HepG2 (cell line): ENCODE data around the gene NDUFV1. TPM values are rescaled to one million over a fixed set of nuclear protein-coding genes. Genes with fewer than 3 reads are reported as not detected.

Experiments
- CBFB ChIP-seq: sonication (generic); formaldehyde crosslinking; IDR thresholded peaks from 2 replicates; pipeline ENCODE4 v1.4.0; 2020; ENCODE audit warnings: missing genetic modification reagents
- CHD4 ChIP-seq: fragments of 200-600 bp; sonication (generic); IDR thresholded peaks from 2 replicates; pipeline ENCODE4 v1.7.0; 2017; ENCODE audit warnings: mild to moderate bottlenecking, low read length, borderline replicate concordance
- HES4 ChIP-seq: sonication (generic); formaldehyde crosslinking; IDR thresholded peaks from 2 replicates; pipeline ENCODE4 v1.9.0; 2021; ENCODE audit warnings: mild to moderate bottlenecking, missing genetic modification reagents, borderline replicate concordance
- HNRNPL ChIP-seq: fragments of 200-400 bp; formaldehyde crosslinking; IDR thresholded peaks from 2 replicates; pipeline ENCODE4 v1.6.1; 2017; ENCODE audit warnings: mild to moderate bottlenecking, low read depth, low read length
- PHF5A ChIP-seq: IDR thresholded peaks from one replicate; pipeline ENCODE4 v1.6.1; 2018; ENCODE audit warnings: low read depth, missing genetic modification reagents; ENCODE audit not compliant: unreplicated experiment
- SPEN ChIP-seq: sonication (generic); formaldehyde crosslinking; IDR thresholded peaks from 2 replicates; pipeline ENCODE4 v1.5.1; 2020; ENCODE audit warnings: low read depth, mild to moderate bottlenecking, missing genetic modification reagents
- TEAD3 ChIP-seq: optimal IDR thresholded peaks from 2 replicates; pipeline ENCODE3; 2016; ENCODE audit warnings: borderline replicate concordance
- ZFY ChIP-seq: sonication (generic); formaldehyde crosslinking; IDR thresholded peaks from 2 replicates; pipeline ENCODE4 v1.4.0; 2020; ENCODE audit warnings: missing genetic modification reagents
- ZNF256 ChIP-seq: sonication (generic); formaldehyde crosslinking; conservative IDR thresholded peaks from 2 replicates; pipeline ENCODE4 v1.4.0; 2020; ENCODE audit warnings: missing genetic modification reagents
- ZNF276 ChIP-seq: sonication (generic); formaldehyde crosslinking; IDR thresholded peaks from 2 replicates; pipeline ENCODE4 v1.4.0; 2020; ENCODE audit warnings: mild to moderate bottlenecking, low read depth, missing genetic modification reagents
- ZNF468 ChIP-seq: sonication (generic); formaldehyde crosslinking; IDR thresholded peaks from 2 replicates; pipeline ENCODE4 v1.8.0; 2022; ENCODE audit warnings: mild to moderate bottlenecking, moderate library complexity, missing genetic modification reagents
- ZNF564 ChIP-seq: sonication (generic); formaldehyde crosslinking; IDR thresholded peaks from 2 replicates; pipeline ENCODE4 v1.8.1; 2023; ENCODE audit warnings: mild to moderate bottlenecking, missing genetic modification reagents
- ZNF670 ChIP-seq: sonication (generic); formaldehyde crosslinking; IDR thresholded peaks from 2 replicates; pipeline ENCODE4 v1.8.0; 2022; ENCODE audit warnings: mild to moderate bottlenecking, missing genetic modification reagents, borderline replicate concordance
- polyA plus RNA-seq, 8 experiments: library from polyadenylated mRNA; depleted of rRNA in 3 of 8; stranded (reverse) in 7 of 8; unstranded in 1 of 8; fragments of >200 nt; fragmentation: Illumina TruSeq in 4 of 8; extraction: Trizol in 4 of 8; gene quantifications; 2 replicates each; pipeline versions ENCODE4 v1.2.1 to v1.2.3, GENCODE V29; 2011 to 2016; ENCODE audit warnings: low read depth in 4 of 8, missing spikeins in 1 of 8, mixed read lengths in 1 of 8; ENCODE audit not compliant: insufficient read depth in 1 of 8
- total RNA-seq, 5 experiments: library from RNA; depleted of rRNA; stranded (reverse); fragments of >200 nt; fragmentation: Illumina TruSeq; extraction: Trizol; gene quantifications; 2 replicates each; pipeline ENCODE4 v1.2.3, GENCODE V29; 2016; ENCODE audit warnings: low read depth in 1 of 5
- TF ChIP-seq, protein P1 (sequence below): sonication (generic); formaldehyde crosslinking; IDR thresholded peaks from 2 replicates; pipeline ENCODE4 v1.5.1; 2020; ENCODE audit warnings: missing genetic modification reagents, mild to moderate bottlenecking, borderline replicate concordance
- TF ChIP-seq, protein P2 (sequence below): sonication (generic); formaldehyde crosslinking; IDR thresholded peaks from 2 replicates; pipeline ENCODE4 v1.4.0; 2020; ENCODE audit warnings: mild to moderate bottlenecking, missing genetic modification reagents
- TF ChIP-seq, protein P3 (sequence below), 2 experiments: sonication (generic) in 1 of 2; formaldehyde crosslinking in 1 of 2; IDR thresholded peaks; 2 replicates each; pipeline versions ENCODE4 v1.4.0 to v1.6.1; 2018 to 2020; ENCODE audit warnings: missing genetic modification reagents in 2 of 2, borderline replicate concordance in 1 of 2, low read depth in 1 of 2, mild to moderate bottlenecking in 1 of 2, missing biosample characterization in 1 of 2
- TF ChIP-seq, protein P4 (sequence below): IDR thresholded peaks from 2 replicates; pipeline ENCODE4 v1.6.1; 2016; ENCODE audit warnings: missing compliant biosample characterization, missing genetic modification reagents, borderline replicate concordance
- TF ChIP-seq, protein P5 (sequence below): IDR thresholded peaks from 2 replicates; pipeline ENCODE4 v1.6.1; 2016

Gene NDUFV1
- total and polyA plus RNA-seq, 2 of the 13 experiments (the other 11 are each of a cell fraction or from before 2014, with no cell fraction given), result 88.9 to 137 TPM

DNA sequence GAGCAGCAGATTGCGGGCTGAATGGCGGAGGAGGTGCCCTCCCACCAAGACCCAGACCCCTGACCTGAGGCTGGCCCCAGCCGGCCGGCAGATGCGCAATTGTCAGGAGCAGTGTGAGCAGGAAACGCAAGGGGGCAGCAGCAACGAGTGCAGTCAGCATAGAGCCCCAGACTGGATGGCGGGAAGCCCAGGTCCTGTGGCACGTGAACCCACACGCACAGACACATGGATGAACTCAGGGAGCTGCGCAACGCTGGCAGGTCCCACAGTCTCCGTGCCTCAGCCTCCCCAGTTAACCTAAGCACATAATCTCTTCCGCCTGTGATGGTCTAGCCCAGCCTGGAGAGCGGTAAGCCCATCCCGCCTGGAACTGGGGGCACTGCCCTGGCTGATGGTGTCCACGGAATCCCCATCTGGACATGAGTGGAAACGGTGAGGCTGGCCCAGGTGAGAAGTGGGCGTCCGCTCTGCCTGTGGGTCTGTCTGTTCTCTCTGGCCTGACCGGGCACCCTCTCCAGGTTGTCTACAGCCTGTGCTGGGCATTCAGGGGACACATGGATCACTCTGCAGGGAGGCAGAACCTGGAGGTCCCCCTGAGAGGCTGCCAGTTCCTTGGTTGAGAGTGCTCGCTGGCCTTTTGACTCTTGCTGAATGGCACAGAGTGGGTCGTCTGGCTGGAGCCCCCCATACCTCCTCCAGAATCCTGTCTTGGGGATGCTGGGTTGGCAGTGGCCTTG is 33.5 kb downstream of the NDUFV1 start (continued):
- TF ChIP-seq ZNF276, result 0 out of 2 replicates have a peak, but pooled peaks have one; percentile 32
- TF ChIP-seq ZNF468 (CRISPR knock-in tag), result peak; percentile 43; the same call in 1 of the 2 replicates
- TF ChIP-seq, protein P1, sequence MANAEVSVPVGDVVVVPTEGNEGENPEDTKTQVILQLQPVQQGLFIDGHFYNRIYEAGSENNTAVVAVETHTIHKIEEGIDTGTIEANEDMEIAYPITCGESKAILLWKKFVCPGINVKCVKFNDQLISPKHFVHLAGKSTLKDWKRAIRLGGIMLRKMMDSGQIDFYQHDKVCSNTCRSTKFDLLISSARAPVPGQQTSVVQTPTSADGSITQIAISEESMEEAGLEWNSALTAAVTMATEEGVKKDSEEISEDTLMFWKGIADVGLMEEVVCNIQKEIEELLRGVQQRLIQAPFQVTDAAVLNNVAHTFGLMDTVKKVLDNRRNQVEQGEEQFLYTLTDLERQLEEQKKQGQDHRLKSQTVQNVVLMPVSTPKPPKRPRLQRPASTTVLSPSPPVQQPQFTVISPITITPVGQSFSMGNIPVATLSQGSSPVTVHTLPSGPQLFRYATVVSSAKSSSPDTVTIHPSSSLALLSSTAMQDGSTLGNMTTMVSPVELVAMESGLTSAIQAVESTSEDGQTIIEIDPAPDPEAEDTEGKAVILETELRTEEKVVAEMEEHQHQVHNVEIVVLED (CRISPR knock-in tag), result no peak
- TF ChIP-seq, protein P2, sequence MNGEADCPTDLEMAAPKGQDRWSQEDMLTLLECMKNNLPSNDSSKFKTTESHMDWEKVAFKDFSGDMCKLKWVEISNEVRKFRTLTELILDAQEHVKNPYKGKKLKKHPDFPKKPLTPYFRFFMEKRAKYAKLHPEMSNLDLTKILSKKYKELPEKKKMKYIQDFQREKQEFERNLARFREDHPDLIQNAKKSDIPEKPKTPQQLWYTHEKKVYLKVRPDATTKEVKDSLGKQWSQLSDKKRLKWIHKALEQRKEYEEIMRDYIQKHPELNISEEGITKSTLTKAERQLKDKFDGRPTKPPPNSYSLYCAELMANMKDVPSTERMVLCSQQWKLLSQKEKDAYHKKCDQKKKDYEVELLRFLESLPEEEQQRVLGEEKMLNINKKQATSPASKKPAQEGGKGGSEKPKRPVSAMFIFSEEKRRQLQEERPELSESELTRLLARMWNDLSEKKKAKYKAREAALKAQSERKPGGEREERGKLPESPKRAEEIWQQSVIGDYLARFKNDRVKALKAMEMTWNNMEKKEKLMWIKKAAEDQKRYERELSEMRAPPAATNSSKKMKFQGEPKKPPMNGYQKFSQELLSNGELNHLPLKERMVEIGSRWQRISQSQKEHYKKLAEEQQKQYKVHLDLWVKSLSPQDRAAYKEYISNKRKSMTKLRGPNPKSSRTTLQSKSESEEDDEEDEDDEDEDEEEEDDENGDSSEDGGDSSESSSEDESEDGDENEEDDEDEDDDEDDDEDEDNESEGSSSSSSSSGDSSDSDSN (CRISPR knock-in tag), result no peak
- TF ChIP-seq, protein P3, sequence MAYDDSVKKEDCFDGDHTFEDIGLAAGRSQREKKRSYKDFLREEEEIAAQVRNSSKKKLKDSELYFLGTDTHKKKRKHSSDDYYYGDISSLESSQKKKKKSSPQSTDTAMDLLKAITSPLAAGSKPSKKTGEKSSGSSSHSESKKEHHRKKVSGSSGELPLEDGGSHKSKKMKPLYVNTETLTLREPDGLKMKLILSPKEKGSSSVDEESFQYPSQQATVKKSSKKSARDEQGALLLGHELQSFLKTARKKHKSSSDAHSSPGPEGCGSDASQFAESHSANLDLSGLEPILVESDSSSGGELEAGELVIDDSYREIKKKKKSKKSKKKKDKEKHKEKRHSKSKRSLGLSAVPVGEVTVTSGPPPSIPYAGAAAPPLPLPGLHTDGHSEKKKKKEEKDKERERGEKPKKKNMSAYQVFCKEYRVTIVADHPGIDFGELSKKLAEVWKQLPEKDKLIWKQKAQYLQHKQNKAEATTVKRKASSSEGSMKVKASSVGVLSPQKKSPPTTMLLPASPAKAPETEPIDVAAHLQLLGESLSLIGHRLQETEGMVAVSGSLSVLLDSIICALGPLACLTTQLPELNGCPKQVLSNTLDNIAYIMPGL (CRISPR knock-in tag; IDR thresholded peaks at IDR 0.05; ENCODE audit: borderline replicate concordance in 1 of 2, low read depth in 1 of 2), result peak in 1 of 2 experiments; percentile 65; a peak in 1 of 4 replicates
- TF ChIP-seq, protein P4, sequence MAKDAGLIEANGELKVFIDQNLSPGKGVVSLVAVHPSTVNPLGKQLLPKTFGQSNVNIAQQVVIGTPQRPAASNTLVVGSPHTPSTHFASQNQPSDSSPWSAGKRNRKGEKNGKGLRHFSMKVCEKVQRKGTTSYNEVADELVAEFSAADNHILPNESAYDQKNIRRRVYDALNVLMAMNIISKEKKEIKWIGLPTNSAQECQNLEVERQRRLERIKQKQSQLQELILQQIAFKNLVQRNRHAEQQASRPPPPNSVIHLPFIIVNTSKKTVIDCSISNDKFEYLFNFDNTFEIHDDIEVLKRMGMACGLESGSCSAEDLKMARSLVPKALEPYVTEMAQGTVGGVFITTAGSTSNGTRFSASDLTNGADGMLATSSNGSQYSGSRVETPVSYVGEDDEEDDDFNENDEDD (CRISPR knock-in tag), result peak; percentile 96
- TF ChIP-seq HES4, result peak; percentile 67; the same call in 1 of the 2 replicates
- peak; percentile 80; the same call in 1 of the 2 replicates for TF ChIP-seq ZNF256 (CRISPR knock-in tag)
- TF ChIP-seq PHF5A (CRISPR knock-in tag), result no peak
- peak; percentile 50; the same call in 1 of the 2 replicates for TF ChIP-seq SPEN (CRISPR knock-in tag)
- peak; percentile 23 for TF ChIP-seq TEAD3 (CRISPR knock-in tag)
- TF ChIP-seq, protein P5, sequence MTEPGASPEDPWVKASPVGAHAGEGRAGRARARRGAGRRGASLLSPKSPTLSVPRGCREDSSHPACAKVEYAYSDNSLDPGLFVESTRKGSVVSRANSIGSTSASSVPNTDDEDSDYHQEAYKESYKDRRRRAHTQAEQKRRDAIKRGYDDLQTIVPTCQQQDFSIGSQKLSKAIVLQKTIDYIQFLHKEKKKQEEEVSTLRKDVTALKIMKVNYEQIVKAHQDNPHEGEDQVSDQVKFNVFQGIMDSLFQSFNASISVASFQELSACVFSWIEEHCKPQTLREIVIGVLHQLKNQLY, result 0 out of 2 replicates have a peak, but pooled peaks have one; percentile 28
- TF ChIP-seq ZNF670 (CRISPR knock-in tag), result no peak; the same call in 1 of the 2 replicates
- 0 out of 2 replicates have a peak, but pooled peaks have one; percentile 57 for TF ChIP-seq HNRNPL
- peak; percentile 16; the same call in 1 of the 2 replicates for TF ChIP-seq ZFY
- no peak for TF ChIP-seq CHD4
- 0 out of 2 replicates have a peak, but pooled peaks have one; percentile 36 for TF ChIP-seq CBFB
- TF ChIP-seq ZNF564 (CRISPR knock-in tag), result peak; percentile 66; the same call in 1 of the 2 replicates
